ENCODE results near the gene WDR72.
"Not testable (repeated sequence)": the region's sequence is repeated elsewhere in the genome, so short reads cannot be mapped to it uniquely, and the experiment has no call there.

The WDR72 gene

DNA sequence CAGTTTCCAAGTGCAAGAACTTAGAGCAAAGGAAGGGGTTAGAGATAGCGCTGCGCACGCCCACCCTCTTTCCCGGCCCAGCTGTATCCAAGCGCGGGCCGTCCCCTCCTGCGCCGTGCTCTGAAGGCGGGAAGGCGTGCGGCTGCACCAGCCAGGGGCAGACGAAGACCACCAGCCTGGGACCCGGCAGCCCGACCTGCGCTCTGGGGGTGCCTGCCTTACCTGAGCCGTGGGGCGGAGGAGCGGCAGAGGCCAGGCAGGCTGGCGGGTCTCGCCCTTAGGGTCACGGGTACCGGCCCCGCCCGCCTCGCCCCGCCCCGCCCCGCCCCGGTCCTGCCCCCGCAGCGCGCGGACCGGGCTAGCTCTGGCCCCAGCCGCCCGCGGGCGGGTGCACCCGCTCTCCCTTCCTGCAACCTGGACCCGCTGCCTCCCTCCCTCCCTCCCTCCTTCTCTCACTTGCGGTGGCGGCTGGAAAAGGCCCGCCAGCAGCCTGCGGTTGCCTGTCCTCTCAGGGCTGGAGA lies at the start of gene WDR72:
Gene WDR72 (minus strand): TSS at position 253 of the 521 bp plus-strand sequence. CDS start 26,514 bp downstream, outside the sequence.
- no peak for DNase-seq

DNA sequence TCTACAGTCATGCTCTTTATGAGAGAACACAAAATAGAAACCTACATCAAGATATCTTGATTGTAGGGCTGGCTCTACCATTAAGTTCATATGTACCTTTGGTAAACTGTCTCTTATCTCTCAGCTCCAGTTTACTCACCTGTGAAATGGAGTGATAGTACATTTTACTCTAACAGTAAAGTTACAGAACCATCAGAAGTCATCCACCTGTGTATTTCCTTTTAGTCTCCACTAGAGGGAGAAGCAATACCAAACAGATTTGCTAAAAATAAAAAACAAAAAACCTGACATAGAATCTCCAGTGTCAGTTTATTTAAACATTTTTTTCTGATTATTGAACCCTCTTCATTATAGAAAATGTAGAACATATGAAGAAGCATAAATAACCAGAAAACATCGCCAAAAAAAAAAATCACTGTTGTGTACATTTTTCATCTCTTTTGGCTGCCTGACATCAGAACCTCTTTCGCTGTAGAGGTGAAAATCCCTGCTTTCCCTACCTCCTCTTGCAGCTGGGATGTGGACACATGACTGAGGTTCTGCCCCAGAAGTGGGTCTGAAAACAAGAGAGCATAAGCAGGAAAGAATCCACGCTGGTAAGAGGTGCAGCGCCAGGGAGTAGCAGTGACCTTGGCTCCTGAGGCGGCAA lies 48.7 kb upstream of the WDR72 start:
- no peak for DNase-seq

DNA sequence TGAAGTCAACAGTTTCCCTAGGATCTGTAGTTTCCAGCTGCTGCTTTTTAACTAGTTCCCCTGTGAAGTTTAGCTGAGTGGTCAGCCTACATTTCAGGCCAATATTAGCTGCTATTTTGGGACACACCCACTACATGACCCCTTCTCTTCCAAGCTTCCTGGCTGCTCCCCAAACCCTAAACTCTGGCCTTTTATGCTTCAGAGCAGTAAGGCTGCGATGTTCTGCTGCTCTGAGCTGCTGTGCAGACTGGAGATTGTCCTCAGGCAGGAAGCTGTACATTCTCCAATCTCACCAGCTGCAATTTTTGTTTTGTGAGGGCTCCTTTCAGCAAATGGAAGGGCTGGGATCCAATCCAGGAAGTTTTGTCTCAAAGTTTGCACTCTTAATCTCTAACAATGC lies 48.0 kb upstream of the WDR72 start:
- no peak for DNase-seq

DNA sequence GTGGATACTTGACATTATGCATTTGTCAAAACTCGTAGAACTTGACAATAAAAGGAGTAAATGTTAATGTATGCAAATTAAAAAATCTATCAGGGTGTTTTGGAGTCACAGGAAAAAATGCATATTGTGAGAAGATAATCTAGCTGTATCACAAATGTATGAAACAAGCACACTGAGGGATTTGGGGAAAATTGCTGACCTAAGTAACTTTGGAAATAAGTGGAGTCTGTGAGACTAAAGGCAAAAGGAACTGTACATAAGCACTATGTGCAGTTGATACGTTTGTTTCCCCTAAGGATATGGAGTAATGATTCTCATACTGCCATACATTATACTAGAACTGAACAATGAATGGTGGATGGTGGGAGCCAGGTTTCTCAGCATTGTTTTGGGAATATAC lies 43.2 kb upstream of the WDR72 start:
- DNase-seq: no peak

DNA sequence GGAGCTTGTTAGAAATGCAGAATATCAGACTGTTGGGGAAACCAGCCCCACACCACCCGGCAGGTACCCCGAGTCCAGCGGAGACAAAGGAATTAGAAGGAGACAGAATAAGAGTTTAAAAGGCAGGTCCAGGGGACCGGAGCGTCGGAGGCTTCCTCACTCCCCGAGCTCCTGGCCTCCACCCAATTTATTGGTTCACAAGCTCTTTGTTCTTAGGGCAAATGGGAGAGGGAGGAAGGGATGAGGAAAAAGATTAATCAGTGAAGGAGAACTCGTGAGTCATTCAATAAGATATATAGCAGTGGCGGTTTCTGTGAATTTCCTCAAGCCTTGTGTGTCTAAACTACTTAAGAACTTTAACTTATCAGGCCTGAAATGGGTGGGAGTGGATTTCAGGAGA lies 32.1 kb upstream of the WDR72 start:
- no peak for DNase-seq

DNA sequence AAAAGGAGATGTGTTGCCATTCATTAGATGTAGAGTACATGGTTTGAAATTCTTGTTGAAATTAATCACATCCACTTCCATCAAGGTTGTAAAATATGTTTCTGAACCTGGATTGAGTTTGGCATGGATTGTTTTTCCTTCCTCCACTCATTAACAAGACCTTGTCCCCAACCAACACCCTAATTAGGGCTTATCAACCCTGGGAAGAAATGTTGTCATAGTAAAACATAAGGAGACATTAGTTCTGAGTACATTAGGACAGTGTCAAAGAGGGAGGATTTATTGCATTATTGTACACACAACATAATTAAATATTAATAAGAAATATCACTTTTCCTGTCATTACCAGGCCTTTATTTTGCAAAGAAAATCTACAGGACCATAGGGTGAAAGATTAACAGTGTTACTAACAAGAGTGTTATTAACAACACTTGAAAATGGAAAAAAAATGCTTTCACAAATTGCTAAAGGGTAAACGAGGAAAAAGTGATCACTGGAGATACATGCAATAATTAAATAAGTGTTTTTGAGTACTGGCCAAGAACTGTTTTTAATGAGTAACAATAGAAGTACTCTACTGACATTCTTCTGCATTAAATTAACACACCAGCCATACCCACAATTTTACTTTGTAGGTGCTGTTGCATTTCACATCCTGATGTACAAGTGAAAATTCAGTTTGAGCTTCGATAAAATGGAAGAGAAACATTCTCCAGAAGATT lies 30.4 kb upstream of the WDR72 start:
- DNase-seq: no peak

DNA sequence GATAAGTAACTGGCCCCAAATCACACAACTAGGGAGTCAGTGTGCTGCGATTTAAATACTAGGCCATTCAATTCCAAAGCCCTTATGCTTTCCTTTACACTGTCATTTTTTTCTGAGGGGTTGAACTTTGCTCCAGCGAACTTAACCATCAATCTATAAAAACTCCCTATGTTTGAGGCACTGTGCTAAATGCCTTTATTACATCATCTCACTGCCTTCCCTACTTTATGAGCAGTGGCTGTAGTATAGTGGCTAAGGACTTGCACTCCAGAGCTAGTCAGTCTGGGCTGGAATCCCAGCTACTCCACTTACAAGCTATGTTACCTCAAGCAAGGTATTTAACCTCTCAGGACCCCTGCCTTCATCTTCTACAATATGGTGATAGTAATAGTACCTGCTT lies 26.9 kb upstream of the WDR72 start:
- no peak for DNase-seq

DNA sequence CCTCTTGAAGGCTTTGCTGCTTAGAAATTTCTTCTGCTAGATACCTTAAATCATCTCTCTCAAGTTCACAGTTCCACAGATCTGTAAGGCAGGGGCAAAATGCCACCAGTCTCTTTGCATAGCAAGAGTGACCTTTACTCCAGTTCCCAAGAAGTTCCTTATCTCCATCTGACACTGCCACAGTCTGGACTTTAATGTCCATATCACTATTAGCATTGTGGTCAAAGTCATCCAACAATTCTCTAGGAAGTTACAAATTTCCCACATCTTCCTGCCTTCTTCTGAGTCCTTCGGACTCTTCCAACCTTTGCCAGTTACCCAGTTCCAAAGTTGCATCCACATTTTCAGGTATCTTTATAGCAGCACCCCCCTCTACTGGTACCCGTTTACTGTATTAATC lies 25.8 kb upstream of the WDR72 start:
- not testable (repeated sequence) for DNase-seq

DNA sequence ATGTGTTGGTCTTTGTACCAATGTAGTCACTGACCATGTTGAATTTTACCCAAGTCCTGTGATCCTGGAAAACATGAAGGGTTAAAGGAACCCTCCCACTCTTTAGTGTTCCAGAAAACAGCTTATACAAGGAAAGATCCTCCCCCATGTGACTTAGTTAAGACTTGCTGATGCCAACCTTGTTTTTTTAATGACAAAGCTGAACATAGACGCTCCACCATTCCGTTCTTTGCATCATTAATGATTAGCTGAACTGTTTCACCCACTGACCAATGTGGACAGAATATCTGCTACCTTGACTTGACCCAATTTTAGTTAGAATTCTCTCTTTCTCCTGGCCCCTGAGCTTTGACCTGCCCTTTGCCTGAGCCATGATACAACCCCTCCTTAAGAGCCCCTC lies 3.5 kb upstream of the WDR72 start:
- DNase-seq: no peak

DNA sequence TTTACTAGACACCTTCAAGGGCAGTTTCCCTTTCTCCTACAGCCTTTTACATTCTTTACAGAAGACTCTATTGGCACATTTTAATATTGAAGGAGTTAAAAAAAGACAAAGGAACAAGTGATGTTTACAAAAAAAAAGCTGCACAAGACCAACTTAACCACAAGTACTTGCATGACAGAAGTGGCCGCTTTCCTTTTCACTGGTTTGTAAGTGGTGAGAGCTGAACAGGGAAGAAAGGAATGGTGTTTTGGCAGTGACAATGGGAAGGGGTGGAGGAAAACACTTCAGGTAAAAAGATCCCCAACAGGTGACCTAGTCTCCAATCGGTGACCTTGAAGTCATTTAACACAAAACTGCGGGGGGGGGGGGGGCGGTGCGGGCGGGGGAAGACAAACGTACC lies 1.1 kb downstream of the WDR72 start:
- DNase-seq: no peak

DNA sequence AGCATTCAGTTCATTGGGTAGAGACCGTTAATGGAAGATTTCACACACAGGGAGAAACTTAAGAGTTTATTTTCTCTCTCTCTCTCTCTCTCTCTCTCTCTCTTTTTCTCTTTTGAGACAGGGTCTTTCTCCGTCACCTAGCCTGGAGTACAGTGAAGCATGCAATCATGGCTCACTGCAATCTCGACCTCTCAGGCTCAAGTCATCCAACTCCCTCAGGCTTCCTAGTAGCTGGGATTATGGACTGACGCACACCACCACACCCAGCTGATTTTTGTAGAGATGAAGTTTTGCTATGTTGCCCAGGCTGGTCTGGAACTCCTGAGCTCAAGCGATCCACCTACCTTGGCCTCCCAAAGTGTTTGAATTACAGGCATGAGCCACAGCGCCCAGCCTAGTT lies 1.6 kb downstream of the WDR72 start:
- DNase-seq: no peak

DNA sequence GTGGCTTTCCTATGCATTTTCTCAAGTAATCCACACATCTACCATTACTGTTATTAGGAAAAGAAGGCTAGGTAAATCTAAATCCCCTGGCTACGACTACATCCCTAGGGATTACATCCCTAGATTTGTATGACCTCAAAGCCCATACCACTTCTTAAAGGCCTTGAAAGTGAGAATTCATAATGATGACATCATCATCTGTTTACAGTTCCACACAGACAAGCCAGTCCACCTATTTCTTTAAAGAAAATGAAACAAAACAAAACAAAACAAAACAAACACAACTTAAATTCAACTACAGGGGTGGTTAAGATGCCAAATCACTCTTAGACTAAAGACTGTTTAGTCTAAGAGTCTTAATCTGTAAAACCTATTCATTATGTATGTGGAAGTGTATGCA lies 5.7 kb downstream of the WDR72 start:
- no peak for DNase-seq

DNA sequence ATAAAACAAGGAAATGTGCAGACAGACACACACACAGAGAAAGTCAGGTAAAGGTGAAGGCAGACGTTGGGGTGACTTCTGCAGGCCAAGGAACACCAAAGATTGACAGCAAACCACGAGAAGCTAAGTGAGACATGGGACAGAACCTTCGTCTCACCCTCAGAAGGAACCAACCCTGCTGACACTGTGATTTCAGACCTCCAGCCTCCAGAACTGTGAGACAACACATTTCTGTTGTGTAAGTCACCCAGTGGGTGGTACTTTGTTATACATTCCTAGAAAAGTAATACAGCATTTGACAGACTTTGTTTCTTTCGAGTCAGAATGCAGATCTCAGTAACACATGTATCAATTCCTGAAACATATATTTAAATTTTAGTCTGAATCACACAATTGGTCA lies 7.1 kb downstream of the WDR72 start:
- no peak for DNase-seq

DNA sequence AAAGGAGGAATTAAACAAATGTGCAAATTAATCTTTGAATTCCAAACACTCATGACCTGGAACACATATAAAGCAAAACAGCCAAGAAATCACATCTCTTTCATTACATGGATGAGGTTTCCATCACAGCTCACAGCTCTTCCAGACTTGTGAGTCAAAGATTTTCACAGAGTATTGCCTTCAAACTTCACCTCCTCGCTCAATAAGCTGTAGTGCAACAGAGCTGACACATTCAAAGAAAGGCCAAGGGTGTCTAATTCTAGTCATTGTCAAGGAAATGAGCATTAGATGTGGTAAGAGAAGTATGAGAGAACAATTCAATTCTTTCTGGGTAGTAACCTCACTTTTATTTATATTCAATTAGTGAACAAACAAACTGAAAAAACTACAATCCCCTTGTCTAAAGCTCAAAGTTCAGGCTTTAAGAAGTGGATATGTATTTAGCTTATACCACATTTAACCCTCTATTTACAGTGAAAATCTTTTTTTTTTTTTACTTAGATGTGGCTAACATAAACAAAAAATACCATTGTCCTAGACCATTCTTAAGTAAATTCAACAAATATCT lies 11.9 kb downstream of the WDR72 start:
- no peak for DNase-seq

DNA sequence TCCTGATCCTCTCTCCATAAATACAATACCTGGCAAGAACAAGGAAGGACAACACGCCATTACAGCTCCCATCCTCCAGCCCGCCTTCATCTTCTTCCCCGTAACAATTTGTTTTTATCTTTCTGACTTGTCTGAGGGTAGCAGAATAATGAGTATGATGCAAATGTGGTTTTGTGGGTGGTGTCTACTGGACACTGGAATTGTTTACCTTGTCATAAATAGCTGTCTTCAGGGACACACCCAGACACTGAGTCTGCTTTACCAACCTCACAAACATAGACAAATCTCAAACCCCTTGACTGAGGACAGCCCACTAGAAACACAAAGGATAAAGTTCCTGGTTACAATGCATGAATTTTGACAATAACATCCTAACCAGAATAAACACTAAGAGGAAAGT lies 13.4 kb downstream of the WDR72 start:
- DNase-seq: no peak

DNA sequence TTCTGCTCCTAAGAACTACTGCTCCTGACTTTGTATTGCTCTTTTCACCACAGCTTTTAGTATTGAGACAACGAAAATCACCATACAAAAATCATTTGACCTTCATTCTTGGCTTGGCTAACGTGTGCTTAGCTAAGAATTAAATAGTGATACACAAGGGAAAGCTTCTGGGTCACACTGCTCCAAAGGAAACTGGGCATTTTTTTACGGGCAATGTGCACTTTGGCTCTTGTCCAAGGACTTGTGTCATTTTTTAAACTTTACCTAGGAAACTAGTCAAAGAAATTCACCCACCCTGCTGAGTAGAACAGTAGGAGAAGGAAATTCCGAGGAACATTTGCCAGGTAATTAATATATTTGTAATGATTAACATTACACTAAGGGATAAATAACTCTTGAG lies 19.8 kb downstream of the WDR72 start:
- DNase-seq: no peak

DNA sequence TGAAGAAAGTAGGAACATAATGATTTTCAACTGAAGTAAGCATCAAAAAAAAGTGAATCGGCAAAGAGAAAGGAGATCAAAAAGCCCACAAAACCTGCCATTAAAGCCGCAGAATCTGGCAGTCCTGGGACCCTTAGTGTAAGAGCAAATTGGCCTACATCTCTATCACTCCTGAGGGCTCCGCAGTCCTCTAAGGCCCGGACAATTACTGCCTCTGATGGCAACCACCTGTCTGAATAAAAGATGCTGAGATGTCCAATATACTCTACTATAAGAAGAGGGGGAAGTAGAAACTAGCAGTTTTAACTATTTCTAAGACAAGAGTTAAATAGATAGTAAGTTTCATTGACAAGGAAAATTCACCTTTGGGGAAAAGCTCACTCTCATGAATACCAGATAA lies 20.3 kb downstream of the WDR72 start:
- no peak for DNase-seq

DNA sequence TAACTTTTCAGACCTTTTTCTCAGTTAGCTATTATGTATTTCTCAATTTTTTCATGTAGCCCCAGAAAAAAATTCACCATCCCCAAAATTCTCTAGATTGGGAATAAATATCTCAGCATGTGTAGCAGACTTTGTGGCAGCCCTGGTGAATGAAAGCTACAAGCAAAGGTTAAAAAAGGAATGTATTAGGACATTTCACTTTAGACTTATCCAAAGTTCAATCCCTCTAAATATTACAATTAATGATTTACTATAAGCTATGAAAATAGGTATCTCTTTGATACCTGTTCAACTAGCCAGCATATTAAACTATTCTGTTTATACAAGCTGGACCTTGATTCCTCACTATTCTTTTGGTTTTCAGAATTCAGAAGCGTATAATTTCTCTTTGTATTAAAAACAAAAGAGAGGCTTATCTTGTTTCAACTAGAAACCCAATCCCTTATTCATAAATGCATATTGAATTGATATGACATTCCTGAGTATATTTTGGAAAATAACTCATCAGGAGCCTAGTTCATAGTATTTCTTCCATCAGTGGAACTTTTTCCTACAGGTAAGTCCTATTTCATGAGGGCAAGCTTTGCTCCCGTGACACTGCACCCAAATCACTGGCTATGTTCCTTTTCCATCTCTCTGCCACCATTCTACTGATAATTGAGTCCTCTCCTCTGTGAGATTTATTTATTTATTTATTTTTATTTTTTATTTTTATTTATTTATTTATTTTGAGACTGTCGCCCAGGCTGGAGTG lies 38.0 kb downstream of the WDR72 start:
- DNase-seq: no peak

DNA sequence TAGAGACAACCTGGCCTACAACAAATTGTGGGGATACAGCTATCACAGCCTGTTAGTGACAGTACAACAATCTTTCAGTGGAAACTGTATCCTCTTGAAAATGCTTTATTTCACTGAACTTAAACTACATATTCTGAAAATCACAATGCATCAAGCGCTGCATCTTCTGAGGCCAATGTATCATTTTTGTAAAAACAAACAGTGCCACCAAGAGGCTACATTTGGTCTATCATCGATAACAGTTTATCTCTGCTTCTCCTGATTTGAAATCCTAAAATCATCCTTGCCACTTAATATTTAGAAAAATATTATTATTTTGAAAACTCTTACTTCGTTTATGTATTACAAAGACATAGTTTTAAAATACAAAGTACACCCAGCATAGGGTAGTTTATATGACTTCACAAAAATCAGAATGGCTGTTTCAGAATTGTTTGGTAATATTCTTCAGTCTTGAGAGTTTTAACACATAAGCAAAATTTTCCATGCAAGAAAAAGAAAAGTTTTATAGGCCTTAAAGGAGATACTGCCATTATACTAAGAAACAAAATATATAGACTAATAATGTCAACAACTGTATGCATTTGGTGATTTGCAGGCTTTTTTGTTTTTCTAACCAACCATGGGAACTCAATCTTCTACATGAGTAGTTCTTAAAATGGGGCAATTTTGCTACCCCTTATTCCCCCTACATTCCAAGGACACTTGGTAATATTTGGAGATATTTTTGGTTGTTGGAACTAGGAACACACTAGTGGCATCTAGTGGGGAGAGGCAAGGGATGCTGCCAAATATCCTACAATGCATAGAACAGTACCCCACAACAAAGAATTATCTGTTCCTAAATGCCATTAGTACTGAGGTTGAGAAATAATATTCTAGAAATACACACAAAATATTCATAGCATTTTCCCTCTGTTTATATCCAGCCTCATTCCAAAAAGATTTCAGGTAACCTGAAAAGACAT lies 42.3 kb downstream of the WDR72 start:
- no peak for DNase-seq

DNA sequence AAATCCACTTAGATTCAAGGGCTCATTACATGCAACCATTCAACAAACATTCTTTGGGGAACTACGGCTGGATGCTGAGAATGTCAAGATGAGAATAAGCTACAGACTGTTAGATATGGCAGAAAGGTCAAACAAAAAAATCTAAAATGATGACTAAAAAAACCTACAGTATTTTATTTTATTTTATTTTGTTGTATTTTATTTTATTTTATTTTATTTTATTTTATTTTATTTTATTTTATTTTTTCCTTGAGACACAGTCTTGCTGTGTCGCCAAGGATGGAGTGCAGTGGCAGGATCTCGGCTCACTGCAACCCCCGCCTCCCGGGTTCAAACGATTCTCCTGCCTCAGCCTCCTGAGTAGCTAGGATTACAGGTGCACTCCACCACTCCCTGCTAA lies 46.2 kb downstream of the WDR72 start:
- no peak for DNase-seq

DNA sequence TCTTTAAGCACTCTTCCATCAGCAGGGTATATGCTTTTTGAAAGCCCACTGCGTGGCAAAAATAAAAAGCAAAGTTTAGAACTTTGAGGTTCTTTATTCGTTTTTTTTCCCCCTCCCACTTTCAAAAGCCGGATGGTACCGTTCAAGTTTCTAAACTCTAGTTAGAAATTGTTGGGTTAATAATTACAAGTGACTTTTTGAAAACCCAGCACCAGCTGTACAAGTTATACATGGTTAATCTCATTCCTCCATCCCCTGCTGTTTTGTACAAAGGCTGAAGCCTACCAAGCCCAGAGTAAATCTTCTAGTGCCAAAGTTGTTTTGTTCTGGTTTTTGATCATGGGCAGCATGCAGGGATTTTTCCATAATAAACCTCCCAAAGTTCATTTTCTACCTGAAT lies 48.6 kb downstream of the WDR72 start:
- no peak for DNase-seq

DNA sequence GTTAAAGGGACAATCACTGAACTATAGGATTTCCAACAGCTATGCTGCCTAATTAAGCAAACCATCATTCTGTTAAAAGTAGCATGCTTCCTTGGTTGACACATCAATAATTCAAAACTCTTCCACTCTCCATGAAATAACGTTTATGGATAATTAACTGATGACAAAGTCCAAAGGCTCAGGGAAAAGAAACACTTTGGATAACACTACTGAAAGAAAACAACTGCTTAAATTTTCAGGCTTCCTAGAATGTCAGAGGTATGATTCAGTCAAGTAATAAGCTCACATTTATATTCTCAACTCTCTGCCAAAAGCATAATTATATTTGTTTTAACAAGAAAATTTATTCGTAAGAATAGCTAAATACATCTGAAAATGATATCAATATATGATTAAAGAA lies 49.6 kb downstream of the WDR72 start:
- DNase-seq: no peak
